Measurements from ENCODE around the gene NFIL3.

DNA sequence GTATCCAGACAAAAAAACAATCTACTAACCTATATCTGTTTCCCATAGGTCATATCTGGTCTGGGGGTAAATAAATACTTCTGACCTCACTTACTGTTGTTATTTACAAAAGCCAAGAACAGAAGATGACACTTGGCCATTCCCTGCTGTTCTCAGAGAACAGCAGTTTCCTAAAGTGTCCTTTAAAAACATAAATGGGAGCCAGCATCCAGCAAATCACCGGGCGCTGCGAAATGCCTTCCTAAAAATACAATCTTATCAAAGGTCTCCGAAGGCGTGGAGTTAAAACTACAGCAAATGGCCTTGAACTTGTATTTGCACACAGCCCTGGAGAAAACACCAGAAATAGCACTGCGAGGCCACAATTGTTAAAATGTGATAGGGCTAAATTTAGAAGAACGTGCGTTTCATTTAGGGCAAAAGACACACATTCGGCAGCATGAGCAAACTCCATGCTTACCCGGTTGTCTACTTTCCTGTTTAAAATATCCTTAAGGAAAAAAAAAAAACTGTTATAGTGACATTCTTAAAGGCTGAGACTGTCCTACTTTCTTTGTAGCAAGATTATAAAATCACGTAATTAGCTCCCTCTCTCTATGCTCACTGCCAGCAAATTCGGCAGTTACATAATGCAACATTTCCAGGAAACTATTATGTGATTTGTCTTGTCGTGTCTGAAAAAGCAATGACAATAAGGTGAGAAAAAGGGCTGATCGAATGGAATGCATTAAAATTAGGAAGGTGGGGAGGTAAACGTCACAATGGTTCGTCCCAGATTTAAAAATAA is 1.5 kb downstream of the NFIL3 start:
- TF ChIP-seq, protein P1, sequence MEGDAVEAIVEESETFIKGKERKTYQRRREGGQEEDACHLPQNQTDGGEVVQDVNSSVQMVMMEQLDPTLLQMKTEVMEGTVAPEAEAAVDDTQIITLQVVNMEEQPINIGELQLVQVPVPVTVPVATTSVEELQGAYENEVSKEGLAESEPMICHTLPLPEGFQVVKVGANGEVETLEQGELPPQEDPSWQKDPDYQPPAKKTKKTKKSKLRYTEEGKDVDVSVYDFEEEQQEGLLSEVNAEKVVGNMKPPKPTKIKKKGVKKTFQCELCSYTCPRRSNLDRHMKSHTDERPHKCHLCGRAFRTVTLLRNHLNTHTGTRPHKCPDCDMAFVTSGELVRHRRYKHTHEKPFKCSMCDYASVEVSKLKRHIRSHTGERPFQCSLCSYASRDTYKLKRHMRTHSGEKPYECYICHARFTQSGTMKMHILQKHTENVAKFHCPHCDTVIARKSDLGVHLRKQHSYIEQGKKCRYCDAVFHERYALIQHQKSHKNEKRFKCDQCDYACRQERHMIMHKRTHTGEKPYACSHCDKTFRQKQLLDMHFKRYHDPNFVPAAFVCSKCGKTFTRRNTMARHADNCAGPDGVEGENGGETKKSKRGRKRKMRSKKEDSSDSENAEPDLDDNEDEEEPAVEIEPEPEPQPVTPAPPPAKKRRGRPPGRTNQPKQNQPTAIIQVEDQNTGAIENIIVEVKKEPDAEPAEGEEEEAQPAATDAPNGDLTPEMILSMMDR (IDR thresholded peaks at IDR 0.05) = no peak
- TF ChIP-seq POLR2AphosphoS5 (IDR thresholded peaks at IDR 0.05) = peak; percentile 17 to 40
- no peak for TF ChIP-seq EP300 (IDR thresholded peaks at IDR 0.05)
- TF ChIP-seq POLR2A (IDR thresholded peaks at IDR 0.05; ENCODE audit: low read depth) = no peak

Measured in esophagus muscularis mucosa (tissue), 4 donors.